Kidney epithelial cell (primary cell): ENCODE data around the gene AAMP. TPM values are rescaled to one million over a fixed set of nuclear protein-coding genes. Genes with fewer than 3 reads are reported as not detected.
A peak's percentile ranks its signal among the peaks of the same experiment; 100 is the strongest.

Experiments
- DNase-seq: peaks from one replicate; pipeline ENCODE4 v3.0.0-alpha.2; 2010; ENCODE audit warnings: low read depth
- H3K27me3 ChIP-seq: 2 replicates; pipeline ENCODE4 v1.6.0; 2011; ENCODE audit warnings: low read length; ENCODE audit not compliant: control insufficient read depth, insufficient read depth
- H3K36me3 ChIP-seq: 2 replicates; pipeline ENCODE4 v1.5.1; 2011; ENCODE audit warnings: low read length; ENCODE audit not compliant: control insufficient read depth, insufficient read depth
- H3K4me3 ChIP-seq: 2 replicates; pipeline ENCODE4 v1.5.1; 2011; ENCODE audit warnings: low read depth, mild to moderate bottlenecking, control low read depth, low read length
- CTCF ChIP-seq: IDR thresholded peaks from 2 replicates; pipeline ENCODE4 v1.5.1; 2011; ENCODE audit warnings: mild to moderate bottlenecking, moderate library complexity, low read length, control low read depth, inconsistent platforms; ENCODE audit not compliant: insufficient read depth, poor library complexity, severe bottlenecking
- total RNA-seq: library from RNA; depleted of rRNA; stranded (reverse); fragments of >200 nt; gene quantifications from 2 replicates; pipeline ENCODE4 v1.2.3, GENCODE V29; 2015

AAMP gene
- total RNA-seq, 1 donor from 2014 or later = 174 TPM

- H3K36me3 ChIP-seq = no peaks in the 10 kb centered on the region
Observed at GRCh38 chr2:218306184-218306920, 36.4 kb upstream of the AAMP start.

GRCh38 chr2:218305383-218305782, 35.4 kb upstream of the AAMP start:
- no peak for DNase-seq
- Histone ChIP-seq H3K27me3 (no peaks in the 10 kb centered on the region), H3K4me3 (no peak overlapping the region), H3K36me3 (no peaks in the 10 kb centered on the region)
- no peak for TF ChIP-seq CTCF

More at GRCh38 chr2:218306184-218306920, 36.4 kb upstream of the AAMP start:
- DNase-seq = no peak
- H3K27me3 ChIP-seq = no peaks in the 10 kb centered on the region
- no peak overlapping the region for H3K4me3 ChIP-seq
- no peak for TF ChIP-seq CTCF

- Histone ChIP-seq H3K4me3 (no peak overlapping the region), H3K27me3 (no peaks in the 10 kb centered on the region), H3K36me3 (no peaks in the 10 kb centered on the region)
- peak; percentile 45 for DNase-seq
- peak; percentile 92 for TF ChIP-seq CTCF
Observed at GRCh38 chr2:218301176-218301819, 31.4 kb upstream of the AAMP start.

GRCh38 chr2:218300141-218300540, 30.2 kb upstream of the AAMP start:
- no peak for TF ChIP-seq CTCF

GRCh38 chr2:218298314-218298875, 28.5 kb upstream of the AAMP start:
- TF ChIP-seq CTCF = no peak
- no peak overlapping the region for H3K4me3 ChIP-seq
- no peak for DNase-seq
- no peaks in the 10 kb centered on the region for H3K27me3 ChIP-seq
- H3K36me3 ChIP-seq = no peaks in the 10 kb centered on the region

More at GRCh38 chr2:218300141-218300540, 30.2 kb upstream of the AAMP start:
- no peaks in the 10 kb centered on the region for H3K36me3 ChIP-seq
- no peak for DNase-seq
- no peak overlapping the region for H3K4me3 ChIP-seq
- no peaks in the 10 kb centered on the region for H3K27me3 ChIP-seq
